Stimulated activated effector memory CD8-positive, alpha-beta T cell treated with anti-CD3 and anti-CD28 coated beads, Interleukin-12 subunit alpha, Interleukin-12 subunit beta, amount 100 ng/mL, for 72 hours (primary cell): ENCODE data around the gene TTC29.

Source experiments
- ATAC-seq: fragments of 150-1000 bp; cut with Tn5 transposase; 2 replicates; pipeline ENCODE4 v1.10.0; 2021
- DNase-seq, 2 donors: peaks; one replicate each; pipeline ENCODE4 v3.0.0; 2021 to 2022; ENCODE audit warnings: low spot score in 2 of 2
- H3K27ac Mint-ChIP-seq: one replicate; pipeline ENCODE4 v1.8.0; 2022; ENCODE audit warnings: mild to moderate bottlenecking, mixed read lengths
- H3K36me3 Mint-ChIP-seq: one replicate; pipeline ENCODE4 v1.8.0; 2022; ENCODE audit warnings: mild to moderate bottlenecking, mixed read lengths
- H3K4me1 Mint-ChIP-seq: one replicate; pipeline ENCODE4 v1.8.0; 2022; ENCODE audit warnings: mixed read lengths
- H3K4me3 Mint-ChIP-seq: one replicate; pipeline ENCODE4 v1.8.0; 2022; ENCODE audit warnings: mild to moderate bottlenecking, mixed read lengths
- H3K9me3 Mint-ChIP-seq: one replicate; pipeline ENCODE4 v1.8.0; 2022; ENCODE audit warnings: mixed read lengths

TTC29 gene, protein sequence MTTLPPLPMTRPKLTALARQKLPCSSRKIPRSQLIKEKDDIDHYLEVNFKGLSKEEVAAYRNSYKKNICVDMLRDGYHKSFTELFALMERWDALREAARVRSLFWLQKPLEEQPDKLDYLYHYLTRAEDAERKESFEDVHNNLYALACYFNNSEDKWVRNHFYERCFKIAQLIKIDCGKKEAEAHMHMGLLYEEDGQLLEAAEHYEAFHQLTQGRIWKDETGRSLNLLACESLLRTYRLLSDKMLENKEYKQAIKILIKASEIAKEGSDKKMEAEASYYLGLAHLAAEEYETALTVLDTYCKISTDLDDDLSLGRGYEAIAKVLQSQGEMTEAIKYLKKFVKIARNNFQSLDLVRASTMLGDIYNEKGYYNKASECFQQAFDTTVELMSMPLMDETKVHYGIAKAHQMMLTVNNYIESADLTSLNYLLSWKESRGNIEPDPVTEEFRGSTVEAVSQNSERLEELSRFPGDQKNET

DNA sequence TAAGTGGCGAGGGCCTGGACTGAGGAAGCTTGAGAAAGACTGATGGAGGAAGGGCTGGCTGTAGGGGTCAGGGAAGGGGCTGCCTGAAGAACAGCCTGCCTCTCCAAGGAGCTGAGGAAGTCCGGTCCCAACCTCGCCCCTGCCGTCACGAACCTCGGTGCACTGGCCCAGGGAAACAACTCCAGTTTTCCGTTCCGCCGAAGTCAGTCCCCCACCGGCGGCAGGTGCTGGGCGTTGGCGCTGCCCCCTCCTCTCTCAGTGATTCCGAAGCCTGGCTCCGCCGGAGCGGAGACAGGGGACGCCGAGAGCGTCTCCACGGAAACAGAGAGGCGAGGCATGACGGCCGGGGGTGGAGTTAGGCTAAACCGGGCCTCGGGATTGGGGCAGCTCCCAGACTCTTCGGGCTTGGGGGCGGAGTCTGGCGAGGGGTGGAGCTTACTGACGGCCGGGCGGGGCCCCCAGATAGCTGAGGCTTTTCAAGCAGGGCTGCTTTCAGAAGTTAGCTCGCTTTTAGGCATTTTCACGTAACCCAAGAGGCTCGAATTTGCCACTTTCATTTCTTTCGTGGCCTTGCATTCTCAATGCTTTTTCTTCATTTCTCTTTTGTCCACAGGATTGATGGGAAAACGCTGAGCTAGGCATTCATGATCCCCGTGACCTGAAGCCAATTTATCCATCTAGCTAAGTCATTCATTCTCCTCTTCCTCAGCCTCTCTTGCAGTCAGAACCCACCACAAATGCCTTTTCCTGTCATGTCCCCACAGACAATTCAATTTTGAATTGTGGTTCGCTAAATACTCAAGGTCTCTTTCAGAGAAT, at the start of gene TTC29:
Gene TTC29, minus strand, starts transcription at position 309 of the 819 bp plus-strand sequence. CDS start 5,969 bp downstream, outside the sequence.
- Mint-ChIP-seq H3K4me1 (peaks cover 25% of the 10 kb centered on the region), H3K36me3 (no peaks in the 10 kb centered on the region), H3K4me3 (peak within 1 kb of the TSS; percentile 63), H3K9me3 (no peaks in the 10 kb centered on the region), H3K27ac (no peak within 1 kb of the TSS)
- ATAC-seq (peak; percentile 98), DNase-seq (peak; percentile 55 to 89)

GRCh38 chr4:146981651-146982050, 36.0 kb upstream of the TTC29 start:
- H3K36me3 Mint-ChIP-seq, result no peaks in the 10 kb centered on the region
- H3K4me1 Mint-ChIP-seq, result no peaks in the 10 kb centered on the region
- DNase-seq (no peak), ATAC-seq (no peak)
- no peak overlapping the region for H3K4me3 Mint-ChIP-seq
- no peaks in the 10 kb centered on the region for H3K9me3 Mint-ChIP-seq
- no peak overlapping the region for H3K27ac Mint-ChIP-seq

- no peak overlapping the region for H3K27ac Mint-ChIP-seq
- ATAC-seq, result no peak
- no peaks in the 10 kb centered on the region for H3K36me3 Mint-ChIP-seq
- no peaks in the 10 kb centered on the region for H3K4me1 Mint-ChIP-seq
- H3K4me3 Mint-ChIP-seq, result no peak overlapping the region
- DNase-seq, result no peak
- no peaks in the 10 kb centered on the region for H3K9me3 Mint-ChIP-seq
Observed at GRCh38 chr4:146978641-146979040, 33.0 kb upstream of the TTC29 start.

DNA sequence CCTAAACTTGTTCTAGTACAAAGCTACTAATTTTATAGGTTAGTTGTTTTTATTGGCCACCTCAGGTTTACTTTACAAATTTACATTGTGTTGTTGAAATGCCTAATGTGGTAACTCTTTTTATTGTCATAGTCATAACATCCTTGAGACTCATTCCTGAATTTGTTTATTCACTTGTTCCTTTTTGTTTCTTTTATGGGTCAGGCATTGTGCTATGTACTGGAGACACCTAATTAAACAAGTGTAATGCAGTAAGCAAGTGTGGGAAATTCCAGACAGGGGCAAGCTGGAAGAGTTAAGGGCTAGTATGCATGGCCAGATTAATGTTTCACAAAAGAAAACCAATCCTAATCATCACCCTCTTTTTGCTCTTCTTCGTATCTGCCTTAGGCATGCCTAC, 30.5 kb upstream of the TTC29 start:
- Mint-ChIP-seq H3K4me1 (no peaks in the 10 kb centered on the region), H3K9me3 (no peaks in the 10 kb centered on the region), H3K27ac (no peak overlapping the region), H3K4me3 (no peak overlapping the region), H3K36me3 (no peaks in the 10 kb centered on the region)
- DNase-seq, result no peak
- ATAC-seq, result no peak

GRCh38 chr4:146975527-146975926, 29.9 kb upstream of the TTC29 start:
- Mint-ChIP-seq H3K36me3 (no peaks in the 10 kb centered on the region), H3K9me3 (no peaks in the 10 kb centered on the region), H3K4me3 (no peak overlapping the region), H3K4me1 (no peaks in the 10 kb centered on the region), H3K27ac (no peak overlapping the region)
- no peak for DNase-seq
- ATAC-seq, result no peak

GRCh38 chr4:146975036-146975435, 29.4 kb upstream of the TTC29 start:
- no peak for DNase-seq
- Mint-ChIP-seq H3K4me1 (no peaks in the 10 kb centered on the region), H3K36me3 (no peaks in the 10 kb centered on the region), H3K4me3 (no peak overlapping the region), H3K9me3 (no peaks in the 10 kb centered on the region), H3K27ac (no peak overlapping the region)
- no peak for ATAC-seq

DNA sequence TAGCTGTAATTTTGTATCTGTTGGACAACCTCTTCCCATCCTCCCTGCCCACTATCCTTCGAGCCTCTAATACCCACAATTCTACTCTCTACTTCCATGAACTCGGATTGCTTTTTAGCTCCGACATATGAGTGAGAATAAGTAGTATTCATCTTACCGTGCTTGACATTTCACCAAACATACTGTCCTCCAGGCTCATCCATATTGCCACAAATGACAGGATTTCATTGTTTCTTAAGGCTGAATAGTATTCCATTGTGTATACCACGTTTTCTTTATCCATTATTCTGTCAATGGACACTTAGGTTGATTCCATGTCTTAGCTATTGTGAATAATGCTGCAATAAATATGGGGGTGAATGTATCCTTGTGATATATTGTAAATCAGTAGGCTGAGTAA, 26.4 kb upstream of the TTC29 start:
- Mint-ChIP-seq H3K36me3 (no peaks in the 10 kb centered on the region), H3K9me3 (no peaks in the 10 kb centered on the region), H3K4me1 (no peaks in the 10 kb centered on the region), H3K4me3 (no peak overlapping the region), H3K27ac (no peak overlapping the region)
- DNase-seq (no peak), ATAC-seq (no peak)

- Mint-ChIP-seq H3K36me3 (no peaks in the 10 kb centered on the region), H3K27ac (no peak overlapping the region), H3K9me3 (no peaks in the 10 kb centered on the region), H3K4me3 (no peak overlapping the region), H3K4me1 (no peaks in the 10 kb centered on the region)
- no peak for DNase-seq
- ATAC-seq, result peak; percentile 51
Observed at GRCh38 chr4:146969126-146969525, 23.5 kb upstream of the TTC29 start.

- ATAC-seq, result no peak
- H3K9me3 Mint-ChIP-seq, result no peaks in the 10 kb centered on the region
- H3K4me1 Mint-ChIP-seq, result no peaks in the 10 kb centered on the region
- H3K4me3 Mint-ChIP-seq, result no peak overlapping the region
- no peak for DNase-seq
- no peak overlapping the region for H3K27ac Mint-ChIP-seq
- H3K36me3 Mint-ChIP-seq, result no peaks in the 10 kb centered on the region
Observed at GRCh38 chr4:146960634-146961033, 15.0 kb upstream of the TTC29 start.

GRCh38 chr4:146959692-146960091, 14.0 kb upstream of the TTC29 start:
- DNase-seq, result no peak
- Mint-ChIP-seq H3K9me3 (no peaks in the 10 kb centered on the region), H3K4me3 (no peak overlapping the region), H3K36me3 (no peaks in the 10 kb centered on the region), H3K4me1 (no peaks in the 10 kb centered on the region), H3K27ac (no peak overlapping the region)
- no peak for ATAC-seq

DNA sequence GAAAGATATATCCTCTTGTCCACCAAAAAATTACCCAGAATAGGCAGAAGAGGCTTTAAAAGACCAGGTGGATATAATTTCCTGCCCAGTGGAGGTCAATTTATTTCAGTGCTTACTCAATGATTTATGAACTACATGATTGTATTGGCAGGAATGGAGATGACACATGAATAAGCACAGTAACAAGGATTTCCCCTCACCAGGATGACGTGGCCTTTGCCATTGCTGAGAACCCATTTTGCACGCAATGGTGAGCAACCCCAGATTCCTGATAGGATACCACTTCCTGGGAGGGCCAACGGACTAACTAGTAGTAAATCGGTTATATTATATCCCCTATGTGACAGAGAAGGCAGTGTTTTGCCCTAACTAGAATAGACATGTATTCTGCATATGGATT, 11.6 kb upstream of the TTC29 start:
- Mint-ChIP-seq H3K4me3 (no peak overlapping the region), H3K9me3 (no peaks in the 10 kb centered on the region), H3K36me3 (no peaks in the 10 kb centered on the region), H3K27ac (no peak overlapping the region), H3K4me1 (no peaks in the 10 kb centered on the region)
- ATAC-seq (peak; percentile 55), DNase-seq (no peak)

DNA sequence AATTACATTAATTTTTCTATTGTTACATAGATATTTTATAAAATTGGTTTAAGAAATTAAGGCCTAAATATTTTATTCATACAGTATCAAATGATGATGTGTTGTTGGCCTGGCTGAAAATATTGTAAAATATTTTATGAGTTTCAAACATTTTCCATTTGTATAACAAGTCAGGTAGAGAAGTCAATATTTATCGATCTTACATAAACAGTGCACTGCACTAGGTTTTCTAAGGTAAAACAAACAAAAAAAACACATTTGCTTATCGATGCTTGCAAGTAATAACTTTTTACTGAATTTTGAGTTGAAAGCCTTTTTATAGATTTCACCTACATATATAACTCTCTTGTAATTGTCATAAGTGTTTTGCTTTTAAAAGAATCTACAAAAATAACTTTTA, 7.2 kb upstream of the TTC29 start:
- Mint-ChIP-seq H3K27ac (no peak overlapping the region), H3K36me3 (no peaks in the 10 kb centered on the region), H3K4me1 (no peaks in the 10 kb centered on the region), H3K4me3 (no peak overlapping the region), H3K9me3 (no peaks in the 10 kb centered on the region)
- ATAC-seq, result no peak
- no peak for DNase-seq

DNA sequence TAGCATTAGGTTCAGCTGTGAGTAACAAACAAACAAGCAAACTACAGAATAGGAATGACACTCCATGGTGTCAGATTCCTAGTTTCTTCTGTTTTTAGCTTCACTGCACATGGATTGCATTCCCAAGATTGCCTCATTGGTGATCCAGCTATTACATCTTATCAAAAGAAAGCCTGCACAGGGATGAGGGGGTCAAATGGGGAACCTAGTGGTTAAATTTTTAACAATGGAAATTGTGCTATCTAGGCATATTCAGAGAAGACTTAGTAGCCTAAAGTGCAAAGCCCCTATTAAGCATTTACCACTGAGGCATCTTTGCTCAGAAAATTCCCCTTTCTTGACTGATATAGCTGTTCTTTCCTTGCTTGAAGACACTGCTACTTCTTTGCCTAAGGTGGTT, 3.9 kb upstream of the TTC29 start:
- DNase-seq, result no peak
- no peak overlapping the region for H3K4me3 Mint-ChIP-seq
- H3K36me3 Mint-ChIP-seq, result no peaks in the 10 kb centered on the region
- H3K4me1 Mint-ChIP-seq, result peaks cover 25% of the 10 kb centered on the region
- ATAC-seq, result no peak
- H3K9me3 Mint-ChIP-seq, result no peaks in the 10 kb centered on the region
- H3K27ac Mint-ChIP-seq, result no peak overlapping the region

GRCh38 chr4:146943691-146944375, 1.8 kb downstream of the TTC29 start:
- H3K4me3 Mint-ChIP-seq, result no peak overlapping the region
- DNase-seq (no peak), ATAC-seq (no peak)
- peaks cover 25% of the 10 kb centered on the region for H3K4me1 Mint-ChIP-seq
- no peaks in the 10 kb centered on the region for H3K9me3 Mint-ChIP-seq
- no peaks in the 10 kb centered on the region for H3K36me3 Mint-ChIP-seq
- H3K27ac Mint-ChIP-seq, result no peak overlapping the region

DNA sequence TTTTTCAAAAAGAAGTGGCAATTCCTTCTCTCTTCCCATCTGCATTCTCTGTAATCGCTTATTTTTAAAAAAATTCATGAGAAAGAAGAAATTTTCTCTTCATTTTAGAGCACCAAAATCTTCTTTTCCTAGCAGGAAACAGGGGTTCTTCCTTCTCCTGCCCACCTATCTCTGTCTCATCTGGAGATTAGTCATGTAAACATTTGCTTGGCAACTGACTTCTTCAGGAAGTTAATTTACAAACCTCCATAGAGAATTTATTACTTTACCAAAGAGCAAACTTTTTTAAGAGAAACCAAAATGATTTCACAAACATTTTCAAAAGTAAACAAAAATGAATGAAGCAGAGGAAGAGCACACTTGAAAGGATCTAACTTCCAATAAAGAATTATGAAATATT, 13.5 kb downstream of the TTC29 start:
- H3K4me1 Mint-ChIP-seq, result no peaks in the 10 kb centered on the region
- H3K27ac Mint-ChIP-seq, result no peak overlapping the region
- no peak for ATAC-seq
- no peak overlapping the region for H3K4me3 Mint-ChIP-seq
- DNase-seq, result no peak
- no peaks in the 10 kb centered on the region for H3K9me3 Mint-ChIP-seq
- H3K36me3 Mint-ChIP-seq, result no peaks in the 10 kb centered on the region
